AG20443 (cell line): Measurements from ENCODE around the gene LXN.
"Not testable (repeated sequence)": the region's sequence is repeated elsewhere in the genome, so short reads cannot be mapped to it uniquely, and the experiment has no call there.

Experiments
- DNase-seq: peaks from one replicate; pipeline ENCODE4 v3.0.0; 2012; ENCODE audit warnings: low spot score, mixed read lengths

The LXN gene, protein sequence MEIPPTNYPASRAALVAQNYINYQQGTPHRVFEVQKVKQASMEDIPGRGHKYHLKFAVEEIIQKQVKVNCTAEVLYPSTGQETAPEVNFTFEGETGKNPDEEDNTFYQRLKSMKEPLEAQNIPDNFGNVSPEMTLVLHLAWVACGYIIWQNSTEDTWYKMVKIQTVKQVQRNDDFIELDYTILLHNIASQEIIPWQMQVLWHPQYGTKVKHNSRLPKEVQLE

DNA sequence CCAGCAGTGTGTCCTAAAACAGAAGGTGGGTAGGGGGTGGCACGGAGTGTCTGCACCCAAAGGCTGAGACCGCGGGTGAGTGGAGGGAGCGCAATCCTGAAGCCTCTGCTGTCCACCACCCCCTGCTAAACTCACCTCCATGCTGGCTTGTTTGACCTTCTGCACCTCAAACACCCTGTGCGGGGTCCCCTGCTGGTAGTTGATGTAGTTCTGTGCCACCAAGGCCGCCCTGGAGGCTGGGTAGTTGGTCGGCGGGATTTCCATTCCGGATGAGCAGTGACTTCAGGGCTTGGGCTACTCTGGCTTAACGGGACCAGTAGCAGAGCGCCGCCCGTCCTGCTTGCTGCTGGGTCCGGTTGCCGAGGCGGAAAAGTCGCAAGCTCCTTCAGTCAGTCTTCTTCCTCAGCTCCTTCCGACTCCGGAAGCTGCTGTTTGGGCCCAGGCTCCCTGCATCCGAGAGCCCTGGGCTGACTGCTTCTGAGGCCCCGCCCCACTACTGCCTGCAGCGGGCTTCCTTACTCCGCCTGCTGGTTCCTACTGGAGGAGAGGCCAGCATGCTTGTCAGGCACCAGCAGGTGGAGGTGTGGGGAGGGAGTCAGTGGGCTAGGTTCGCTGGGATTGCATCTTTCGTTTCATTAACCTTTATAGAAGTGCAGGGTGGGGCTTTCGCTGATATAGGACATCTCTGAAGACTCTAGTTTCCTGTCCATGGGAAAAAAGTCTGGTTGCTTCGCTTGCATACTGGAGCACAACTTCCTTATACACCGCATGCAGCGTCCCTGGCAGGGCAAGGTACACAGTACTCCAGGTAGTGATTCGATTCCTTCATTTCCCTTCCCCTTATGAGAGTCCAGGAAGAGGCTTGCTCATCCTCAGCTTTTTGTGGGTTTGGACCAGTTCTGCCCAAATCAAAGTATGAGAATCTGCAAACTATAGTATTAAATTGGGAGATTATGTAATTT is at the start of gene LXN:
Gene LXN (minus strand): TSS at position 434 of the 962 bp plus-strand sequence. CDS start 170 bp downstream, at position 264.
- DNase-seq: peak; percentile 89

DNA sequence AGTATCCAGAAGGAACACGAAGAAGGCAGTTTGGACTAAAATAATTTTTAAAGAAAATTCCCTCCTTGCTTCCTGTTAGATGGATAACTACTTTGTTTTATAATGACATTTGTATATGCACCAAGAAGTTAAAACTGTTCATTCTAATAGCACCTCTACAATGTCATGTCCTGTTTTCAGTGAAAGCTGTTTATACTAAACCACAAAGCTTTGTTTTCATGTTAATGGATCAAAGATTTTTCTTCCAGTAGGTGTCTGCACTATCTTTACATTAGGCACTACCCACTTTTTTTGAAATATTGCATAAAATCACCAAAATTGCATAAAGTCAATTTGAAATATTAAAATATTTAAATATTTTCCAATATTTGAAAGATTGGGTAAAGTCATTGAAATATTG is 49.7 kb upstream of the LXN start:
- no peak for DNase-seq

DNA sequence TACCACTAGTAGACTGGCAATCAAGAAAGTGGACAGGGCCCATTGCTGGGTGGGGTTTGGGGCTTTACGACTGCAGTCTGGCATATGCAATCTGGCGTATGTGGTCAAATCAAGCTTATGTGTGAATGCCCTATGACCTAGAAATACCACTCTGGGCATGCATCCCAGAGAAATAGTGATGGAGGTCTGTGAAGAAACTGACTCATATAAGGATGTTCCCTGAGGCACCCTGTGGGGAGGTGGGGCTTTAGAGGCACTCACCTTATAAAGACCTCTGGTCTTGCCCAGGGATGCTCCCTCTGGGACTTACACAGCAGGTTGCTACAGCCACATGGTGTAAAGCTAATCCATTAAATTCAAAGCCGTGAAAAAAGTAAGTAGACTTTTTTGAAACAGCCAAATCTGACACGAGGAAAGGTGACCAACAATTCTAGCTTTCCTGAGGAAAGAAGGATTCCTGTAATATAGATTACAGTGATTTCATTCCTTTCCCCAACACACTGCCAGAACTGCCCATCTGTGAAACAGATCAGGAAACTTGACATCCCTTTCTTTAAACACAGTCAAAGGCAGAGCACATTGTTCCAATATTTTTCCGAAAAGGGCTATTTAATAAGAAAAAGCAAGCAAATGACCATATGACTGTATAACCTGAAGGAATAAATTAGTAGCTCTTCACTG is 46.2 kb upstream of the LXN start:
- DNase-seq: peak; percentile 46

DNA sequence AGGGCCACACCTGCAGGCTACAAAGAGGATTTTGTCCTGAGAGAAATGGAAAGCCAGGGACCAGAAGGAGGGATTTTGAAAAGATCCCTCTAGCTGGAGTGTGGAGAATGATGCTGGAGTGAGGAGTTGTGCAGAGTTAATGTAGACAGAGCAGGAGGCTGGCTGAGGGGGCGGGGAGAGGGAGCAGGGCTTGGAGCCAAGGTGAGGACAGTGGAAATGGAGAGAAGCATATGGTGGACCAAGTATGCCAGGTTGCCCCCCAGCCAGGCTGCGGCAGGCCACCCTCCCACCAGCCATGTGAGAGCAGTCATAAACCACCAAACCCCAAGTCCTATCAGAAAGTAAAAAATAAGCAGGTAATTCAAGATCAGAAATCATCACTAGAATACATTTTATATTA is 45.1 kb upstream of the LXN start:
- no peak for DNase-seq

DNA sequence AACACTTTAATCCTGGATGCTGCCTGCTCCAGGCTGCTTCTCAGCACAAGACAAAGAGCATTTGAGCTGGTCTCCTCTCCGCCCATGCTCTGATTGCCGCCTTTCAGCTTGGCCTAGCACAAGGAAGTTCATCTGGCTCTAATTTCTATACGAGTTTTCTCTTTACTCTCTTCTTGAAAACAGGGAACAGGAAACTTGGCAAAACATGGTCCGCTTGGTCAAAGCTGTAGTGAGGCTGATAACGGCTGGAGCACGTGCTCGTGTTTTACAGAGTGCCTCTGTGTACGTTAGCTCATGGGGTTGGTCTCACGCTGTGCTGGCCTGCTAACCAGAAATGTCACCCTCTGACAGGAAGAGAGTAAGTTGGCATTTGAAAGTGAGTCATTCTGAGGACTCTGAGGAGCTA is 40.6 kb upstream of the LXN start:
- DNase-seq: no peak

DNA sequence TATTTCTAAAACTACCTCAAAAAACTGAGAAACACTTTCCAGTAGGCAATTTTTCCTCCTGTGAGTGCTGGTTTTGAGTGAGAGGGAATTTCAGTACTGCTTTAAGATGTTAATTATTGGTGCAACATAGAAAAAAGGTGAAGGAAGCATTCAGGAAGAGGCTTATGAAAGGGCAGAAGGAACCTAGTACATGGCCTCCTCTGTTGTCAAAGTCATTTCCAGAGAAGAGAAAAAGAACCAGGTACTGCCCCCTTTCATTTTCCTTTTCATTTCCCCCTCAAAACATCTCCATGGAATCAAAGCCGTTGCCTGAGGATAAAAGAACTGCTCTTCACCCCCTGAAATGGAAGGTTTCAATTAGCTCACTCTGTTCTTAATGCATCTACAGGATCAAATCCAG is 40.0 kb upstream of the LXN start:
- no peak for DNase-seq

DNA sequence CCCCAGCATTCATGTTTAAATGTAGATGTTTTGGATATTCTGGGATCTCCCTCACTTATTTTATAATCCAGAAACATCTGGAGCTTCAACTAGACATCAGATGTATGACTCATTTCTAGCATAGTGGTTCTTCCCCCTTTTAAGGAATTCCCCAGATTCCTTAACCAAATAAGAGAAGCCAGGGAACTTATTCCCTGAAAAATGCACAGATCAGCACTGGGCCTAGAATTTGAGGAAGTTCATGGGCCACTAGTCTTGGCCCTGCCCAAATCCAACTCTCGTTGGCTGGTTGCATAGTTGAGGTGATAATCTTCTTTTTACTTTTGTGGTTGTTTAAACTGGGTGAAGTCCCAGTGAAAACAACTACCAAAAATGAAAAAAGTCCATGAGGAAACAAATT is 39.4 kb upstream of the LXN start:
- DNase-seq: peak; percentile 75

DNA sequence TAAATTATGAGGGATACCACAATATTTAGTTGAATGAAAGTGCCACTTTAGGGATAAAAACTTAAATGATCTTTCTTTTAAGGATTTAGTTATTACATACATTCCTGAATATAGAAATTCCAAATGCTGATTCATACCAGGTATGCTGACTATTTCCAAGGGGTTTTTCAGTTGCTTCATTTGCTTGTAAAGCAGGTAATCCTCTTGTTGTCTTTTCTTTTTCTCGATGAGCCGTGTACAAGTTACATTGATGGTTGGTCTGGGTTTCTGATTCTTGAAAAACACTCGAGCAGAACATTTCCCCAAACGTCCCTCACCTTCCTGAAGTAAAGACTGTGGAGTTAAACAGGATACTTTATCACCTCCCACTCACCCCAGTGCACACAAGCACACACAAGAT is 38.2 kb upstream of the LXN start:
- DNase-seq: no peak

DNA sequence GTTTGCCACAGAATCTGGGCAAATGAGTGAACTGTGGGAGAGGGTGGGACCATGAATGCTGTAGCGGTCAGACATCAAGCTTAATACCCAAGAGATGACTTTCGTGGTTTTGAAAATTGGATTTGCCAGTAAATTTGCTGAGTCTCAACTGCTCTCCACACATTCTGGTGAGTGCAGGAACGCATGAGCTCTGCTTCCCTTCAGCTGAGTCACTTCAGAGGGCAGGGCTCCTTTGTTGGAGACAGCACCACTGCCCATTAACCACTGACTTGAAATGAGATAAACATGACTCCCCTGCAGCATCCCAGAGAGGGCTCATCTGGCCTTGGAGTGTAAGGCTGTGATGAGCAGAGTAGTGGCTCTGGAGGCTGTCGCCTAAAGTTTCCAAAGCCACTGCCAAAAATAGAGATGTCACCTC is 37.2 kb upstream of the LXN start:
- peak; percentile 89 for DNase-seq

DNA sequence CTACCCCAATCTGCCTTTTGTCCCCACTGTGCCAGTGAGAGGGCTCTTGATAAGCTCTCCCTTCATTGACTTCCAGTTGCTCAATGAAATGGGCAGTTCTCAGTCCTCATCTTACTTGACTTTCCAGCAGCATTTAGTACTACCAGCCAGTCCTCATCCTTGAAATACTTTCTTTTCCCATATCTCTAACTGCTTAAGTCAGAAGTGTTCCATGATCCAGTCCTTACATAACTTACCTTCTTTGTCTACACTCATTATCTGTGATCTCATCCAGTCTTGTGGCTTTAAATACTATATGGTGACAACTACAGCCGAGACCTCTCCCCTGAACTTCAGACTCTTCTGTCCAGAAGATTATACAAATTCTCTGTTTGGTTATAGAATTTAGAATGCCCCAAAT is 31.1 kb upstream of the LXN start:
- DNase-seq: no peak

DNA sequence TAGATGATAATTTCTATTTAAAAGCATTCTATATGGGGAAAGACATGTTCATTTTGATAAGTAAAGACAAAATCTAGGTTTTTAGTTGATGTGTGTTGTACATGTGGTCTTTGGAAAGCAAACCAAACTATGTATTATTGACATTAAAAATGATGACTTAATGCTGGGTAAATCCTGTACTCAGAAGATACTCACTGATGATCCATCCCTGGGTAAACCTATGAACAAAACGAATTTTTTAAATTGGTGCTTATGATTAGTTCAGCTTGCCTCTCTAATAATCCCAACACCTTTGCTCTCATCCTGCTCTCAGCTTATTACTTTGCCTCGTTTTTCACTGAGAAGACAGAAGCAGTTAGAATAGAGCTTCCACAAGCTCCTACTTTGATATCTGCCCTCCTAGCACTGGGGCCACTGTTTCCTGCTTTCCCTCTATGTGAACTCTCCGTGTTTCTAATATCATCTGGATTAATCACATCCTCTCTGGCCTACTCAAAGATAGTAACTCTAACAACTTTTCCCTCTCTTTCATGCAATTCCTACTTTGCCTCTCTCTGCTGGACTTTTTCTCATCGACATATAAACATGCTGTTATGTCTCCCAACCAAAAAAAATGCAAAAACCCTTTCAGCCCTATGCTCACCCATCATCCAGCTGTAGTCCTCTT is 30.5 kb upstream of the LXN start:
- DNase-seq: peak; percentile 65

DNA sequence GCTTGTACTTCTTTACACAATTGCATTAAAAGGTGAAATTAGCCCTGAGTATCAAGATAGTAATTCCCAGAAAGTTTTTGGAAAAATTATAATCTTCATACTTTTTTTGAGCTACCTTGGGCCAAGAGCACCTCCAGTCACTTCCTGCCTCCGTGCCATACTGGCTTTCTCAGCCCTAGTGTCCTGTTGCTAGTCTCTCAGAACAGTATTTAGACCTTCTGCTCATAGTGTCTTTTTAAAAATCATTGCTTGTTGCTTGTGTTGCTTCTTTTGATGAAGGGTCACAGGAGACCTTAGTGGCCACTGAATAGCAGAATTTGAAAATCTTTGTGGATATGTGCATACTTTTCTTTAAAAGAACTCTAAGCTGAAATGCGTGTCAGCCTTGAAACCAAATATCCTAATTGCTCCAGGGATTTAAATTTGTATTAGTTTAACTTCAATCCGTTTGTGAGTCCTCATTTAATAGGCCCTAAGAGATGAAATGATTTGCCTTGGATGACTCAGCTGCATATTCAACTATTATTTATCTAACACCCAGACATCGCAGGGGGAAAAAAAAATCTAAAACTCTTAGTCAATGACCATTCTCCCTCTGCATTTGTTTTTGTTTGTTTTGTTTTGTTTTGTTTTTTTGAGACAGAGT is 29.1 kb upstream of the LXN start:
- DNase-seq: no peak

DNA sequence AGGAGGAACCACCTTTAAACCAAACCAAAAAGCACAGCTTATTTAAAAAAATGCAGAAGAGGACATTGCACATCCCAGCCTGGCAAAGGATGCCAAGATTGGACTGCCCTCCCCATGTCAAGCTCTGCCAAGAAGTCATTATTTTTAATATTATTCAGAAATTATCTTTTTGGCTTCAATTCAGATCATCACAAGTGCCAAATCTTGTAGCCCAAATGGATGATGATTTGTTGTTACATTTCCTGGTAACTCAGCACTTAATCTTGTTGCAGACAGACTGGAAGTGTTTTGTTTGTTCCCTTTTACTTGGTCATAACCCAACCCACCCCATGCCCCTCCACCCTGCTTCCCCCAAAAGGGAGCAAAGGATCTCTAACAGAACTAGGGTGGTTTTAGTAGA is 28.1 kb upstream of the LXN start:
- no peak for DNase-seq

DNA sequence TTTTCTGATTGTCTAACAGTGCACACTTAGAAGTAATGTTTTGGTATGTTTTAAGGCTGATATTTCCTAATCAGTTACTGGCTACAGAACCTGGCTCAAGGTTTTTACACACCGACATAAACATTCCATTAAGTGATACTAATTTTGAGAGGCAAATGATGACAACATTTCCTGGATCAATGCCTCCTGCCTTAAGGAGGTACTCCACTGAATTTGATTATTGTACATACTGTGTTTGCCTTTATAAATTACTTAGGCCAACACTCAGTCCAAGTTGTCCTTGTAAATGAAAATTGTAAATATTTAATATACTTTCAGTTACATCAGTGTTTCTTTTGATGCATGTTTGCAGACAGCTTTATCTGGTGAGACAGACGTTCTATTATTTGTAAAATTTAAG is 24.2 kb upstream of the LXN start:
- peak; percentile 25 for DNase-seq

DNA sequence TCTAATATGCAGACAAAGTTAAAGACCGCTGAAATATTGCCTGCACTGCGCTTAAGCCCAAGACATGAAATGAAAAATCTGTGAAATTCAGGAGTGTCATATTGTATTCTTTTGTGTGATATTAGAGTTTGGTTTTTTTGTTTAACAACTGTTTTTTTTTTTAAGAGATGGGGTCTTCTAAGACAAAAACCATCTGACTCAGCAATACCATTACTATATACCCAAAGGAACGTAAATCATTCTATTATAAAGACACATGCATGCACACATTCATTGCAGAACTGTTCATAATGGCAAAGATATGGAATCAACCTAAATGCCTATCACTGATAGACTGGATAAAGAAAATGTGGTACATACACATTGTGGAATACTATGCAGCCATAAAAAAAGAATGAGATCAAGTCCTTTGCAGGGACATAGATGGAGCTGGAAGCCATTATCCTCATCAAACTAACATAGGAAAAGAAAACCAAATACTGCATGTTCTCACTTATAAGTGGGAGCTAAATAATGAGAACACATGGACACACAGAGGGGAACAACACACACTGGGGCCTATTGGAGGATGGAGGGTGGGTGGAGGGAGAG is 21.5 kb upstream of the LXN start:
- DNase-seq: not testable (repeated sequence)

DNA sequence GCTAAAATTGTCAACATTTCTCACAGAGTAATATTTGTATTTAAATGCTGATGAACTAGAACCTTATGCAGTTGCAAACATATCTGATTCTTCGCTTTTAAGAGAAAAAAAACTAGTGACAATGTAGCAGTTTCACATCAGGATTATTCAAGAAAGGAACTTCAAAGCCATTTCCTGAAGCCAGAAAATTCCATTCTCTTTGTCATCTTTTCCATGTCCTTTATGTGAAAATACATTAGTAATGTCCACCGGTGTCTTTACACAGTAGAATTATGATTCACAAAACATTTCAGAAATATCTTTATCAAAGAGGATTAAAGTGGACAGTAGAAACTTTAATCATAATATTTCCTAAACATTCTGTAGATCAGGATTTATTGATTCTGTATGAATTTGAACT is 12.7 kb upstream of the LXN start:
- no peak for DNase-seq

DNA sequence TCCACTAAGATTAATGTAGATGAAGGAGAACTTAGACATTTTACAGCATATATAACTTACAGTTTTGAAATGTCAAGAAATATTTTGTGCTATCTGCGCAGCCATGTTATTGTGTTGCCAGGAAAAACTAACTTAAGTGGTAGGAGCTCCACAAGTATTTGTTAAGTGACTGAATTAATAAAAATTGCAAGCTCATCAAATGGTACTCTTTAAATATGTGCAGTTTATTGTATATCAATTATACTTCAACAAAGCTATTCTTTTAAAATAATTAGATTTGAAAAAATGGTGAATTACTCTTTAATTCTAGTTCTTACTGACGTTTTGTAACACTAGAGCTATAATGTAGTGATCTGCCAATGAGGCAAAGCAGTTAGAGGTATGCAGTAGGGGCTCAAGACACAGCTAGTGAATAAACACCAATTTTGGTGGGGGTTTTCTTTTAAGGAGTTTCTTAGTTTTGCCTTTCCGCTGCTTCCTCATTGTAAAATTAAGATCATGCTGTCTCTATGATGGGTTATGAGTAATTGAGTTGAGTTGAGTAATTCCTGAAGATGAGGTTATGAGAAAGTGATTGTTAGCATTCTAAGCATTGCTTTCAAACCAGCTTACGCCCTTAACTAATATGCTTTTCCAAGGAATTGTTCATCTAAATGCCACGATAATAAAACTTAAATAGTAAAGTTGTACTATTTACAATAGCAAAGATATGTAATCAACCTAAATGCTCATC is 10.9 kb upstream of the LXN start:
- DNase-seq: peak; percentile 48

DNA sequence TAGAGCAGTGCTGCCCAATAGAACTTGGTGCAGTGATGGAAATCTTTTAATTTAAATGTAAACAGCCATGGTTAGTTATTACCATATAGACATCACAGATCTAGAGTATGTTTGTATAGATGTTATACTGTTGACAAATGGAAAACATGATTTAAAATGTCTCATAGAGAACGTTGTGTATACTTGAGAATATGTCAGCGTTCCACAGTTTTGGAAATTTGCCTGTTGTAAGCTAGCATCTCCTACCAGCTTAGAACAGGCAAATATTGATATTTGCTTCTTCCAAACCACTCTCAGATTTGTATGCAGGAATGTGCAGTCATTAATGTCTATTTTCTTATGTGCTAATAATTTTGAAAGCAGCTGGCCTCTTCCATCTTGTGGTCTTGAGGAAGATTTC is 8.4 kb upstream of the LXN start:
- DNase-seq: no peak

DNA sequence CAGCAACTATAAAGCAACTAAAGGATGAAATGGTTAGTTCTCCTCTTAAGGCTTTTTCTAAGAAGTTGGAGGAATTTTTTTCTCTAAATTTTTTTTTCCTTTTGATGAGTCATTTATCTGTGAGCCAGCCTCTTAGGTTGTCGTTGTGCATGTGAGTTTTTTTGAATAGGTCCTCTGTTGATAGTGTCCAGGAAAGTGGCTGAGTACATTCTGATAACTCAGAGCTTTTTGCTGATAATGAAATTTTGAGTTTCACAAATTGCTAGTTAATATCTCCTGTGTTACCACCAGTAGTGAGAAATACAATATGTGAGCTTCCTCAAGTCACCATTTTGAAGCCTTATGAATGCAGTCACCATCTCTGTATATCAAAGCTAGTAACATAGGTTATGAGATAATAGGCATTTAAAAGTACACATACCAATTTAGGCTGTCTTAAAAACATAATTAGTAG is 7.1 kb upstream of the LXN start:
- peak; percentile 25 for DNase-seq

DNA sequence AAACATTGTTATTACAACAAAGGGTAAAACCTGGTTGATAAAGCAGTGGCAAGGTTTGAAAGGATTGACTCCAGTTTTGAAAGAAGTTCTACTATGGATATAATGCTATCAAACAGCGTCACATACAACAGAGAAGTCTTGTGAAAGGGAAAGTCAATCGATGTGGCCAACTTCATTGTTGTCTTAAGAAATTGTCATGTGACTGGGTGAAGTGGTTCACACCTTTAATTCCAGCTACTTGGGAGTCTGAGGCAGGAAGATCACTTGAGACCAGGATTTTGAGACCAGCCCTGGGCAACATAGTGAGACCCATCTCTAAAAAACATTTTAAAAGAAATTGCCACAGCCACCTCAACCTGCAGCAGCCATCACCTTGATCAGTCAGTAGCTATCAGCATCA is 6.2 kb upstream of the LXN start:
- no peak for DNase-seq

DNA sequence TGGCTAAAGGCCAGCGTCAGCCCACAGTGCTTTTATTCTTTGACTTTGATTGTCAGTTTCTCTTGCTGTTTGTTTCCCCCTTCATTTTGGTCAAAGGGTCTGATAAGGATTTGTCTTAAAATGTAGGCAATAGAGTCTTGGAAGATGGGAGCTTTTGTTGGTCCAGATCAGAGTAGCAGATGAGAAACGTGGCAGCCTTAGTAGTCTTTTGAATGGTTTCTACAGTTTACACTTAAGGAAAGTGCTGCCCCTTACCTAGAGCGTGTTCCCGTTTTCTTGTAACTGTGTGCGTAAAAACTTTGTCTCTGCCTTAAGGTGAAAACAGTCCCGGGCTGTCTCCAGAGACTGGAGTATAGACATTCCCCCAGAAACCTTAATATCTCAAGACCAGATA is 630 bp downstream of the LXN start:
- DNase-seq: peak; percentile 5
